GM18498 (cell line): ENCODE measurements around the gene WDHD1.
"Not testable (repeated sequence)": the region's sequence is repeated elsewhere in the genome, so short reads cannot be mapped to it uniquely, and the experiment has no call there.

ENCODE experiments used
- ATAC-seq: cut with Tn5 transposase; IDR thresholded peaks from one replicate; pipeline ENCODE4 v1.9.1; 2021; ENCODE audit warnings: mild to moderate bottlenecking, moderate library complexity; ENCODE audit not compliant: unreplicated experiment

Gene WDHD1

DNA sequence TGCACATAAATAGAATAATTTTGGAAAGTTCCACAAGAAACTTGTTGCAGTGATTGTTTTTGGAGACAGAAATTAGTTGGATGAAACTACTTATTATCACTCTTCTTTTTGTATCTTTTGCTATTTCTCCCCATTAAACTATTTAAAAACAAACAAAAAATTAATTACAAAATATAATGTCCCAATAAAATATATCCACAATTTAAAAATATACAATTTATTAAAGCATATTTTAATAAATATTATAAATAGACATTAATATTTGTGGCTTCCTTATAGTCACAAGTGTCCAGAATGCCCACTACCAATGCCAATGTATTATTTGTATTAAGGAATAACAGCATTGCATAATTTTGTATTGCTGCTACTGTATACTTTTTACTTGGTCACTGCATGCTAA, 71.8 kb downstream of the WDHD1 start:
- ATAC-seq, result no peak

GRCh38 chr14:54953609-54954008, 73.3 kb downstream of the WDHD1 start:
- not testable (repeated sequence) for ATAC-seq

- ATAC-seq, result not testable (repeated sequence)
Measured at GRCh38 chr14:54952803-54953202, 74.1 kb downstream of the WDHD1 start.

- no peak for ATAC-seq
Measured at GRCh38 chr14:54947230-54947629, 79.7 kb downstream of the WDHD1 start.

- ATAC-seq, result no peak
Measured at GRCh38 chr14:54946500-54946899, 80.4 kb downstream of the WDHD1 start.

- ATAC-seq, result no peak
Measured at GRCh38 chr14:54944737-54945391, 82.0 kb downstream of the WDHD1 start.

DNA sequence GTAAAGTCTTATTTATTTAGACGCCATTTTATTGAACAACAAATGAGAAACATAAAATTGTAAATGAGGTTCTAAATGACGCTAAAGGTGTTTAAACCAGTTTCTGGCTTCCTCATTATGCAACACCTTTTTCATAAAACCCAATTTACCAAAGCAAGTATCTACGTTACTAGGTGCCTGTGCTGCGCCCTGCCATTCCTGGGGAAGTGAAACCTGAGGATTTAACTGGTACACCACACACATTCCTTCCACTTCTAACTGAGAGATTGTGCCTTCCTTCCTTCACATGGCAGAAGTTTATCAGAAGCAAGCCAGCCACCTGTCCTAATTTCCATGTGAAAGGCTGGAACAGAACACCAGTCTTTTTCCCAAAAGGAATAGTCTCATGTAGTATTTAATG, 84.0 kb downstream of the WDHD1 start:
- no peak for ATAC-seq

DNA sequence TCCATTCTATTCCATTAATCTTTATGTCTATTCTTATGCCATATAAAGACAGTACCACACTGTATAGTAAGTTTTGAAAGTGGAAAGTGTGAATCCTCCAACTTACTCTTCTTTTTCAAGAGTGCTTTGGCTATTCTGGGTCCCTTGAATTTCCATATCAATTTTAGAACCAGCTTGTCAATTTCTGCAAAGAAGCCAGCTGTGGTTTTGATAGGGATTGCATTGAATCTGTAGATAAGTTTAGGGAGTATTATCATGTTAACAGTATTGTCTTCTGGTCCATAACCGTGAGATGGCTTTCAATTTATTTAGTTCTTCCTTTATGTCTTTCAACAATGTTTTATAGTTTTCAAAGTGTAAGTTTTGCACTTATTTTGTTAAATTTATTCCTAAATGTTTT, 90.1 kb downstream of the WDHD1 start:
- no peak for ATAC-seq

GRCh38 chr14:54935958-54936357, 90.9 kb downstream of the WDHD1 start:
- no peak for ATAC-seq

- no peak for ATAC-seq
Measured at GRCh38 chr14:54935100-54935499, 91.8 kb downstream of the WDHD1 start.

DNA sequence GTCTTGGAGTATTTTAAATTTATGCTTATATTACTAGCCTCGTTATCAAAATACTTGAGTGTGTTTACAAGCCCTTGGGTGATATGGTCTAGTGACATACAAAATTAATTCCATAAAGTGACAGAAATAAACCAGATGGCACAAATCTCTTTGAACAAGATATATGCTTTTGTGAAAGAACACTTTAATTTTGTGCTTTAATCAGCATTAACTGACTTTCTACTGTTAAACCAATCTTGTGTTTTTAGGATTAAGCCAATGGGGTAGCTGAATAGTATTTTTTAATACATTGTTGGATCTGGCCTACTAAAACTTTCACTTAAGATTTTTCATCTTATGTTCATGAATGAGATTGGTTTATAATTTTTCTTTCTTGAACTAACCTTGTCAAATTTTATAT, 93.9 kb downstream of the WDHD1 start:
- ATAC-seq, result no peak

GRCh38 chr14:54931598-54932340, 95.1 kb downstream of the WDHD1 start:
- ATAC-seq, result no peak

DNA sequence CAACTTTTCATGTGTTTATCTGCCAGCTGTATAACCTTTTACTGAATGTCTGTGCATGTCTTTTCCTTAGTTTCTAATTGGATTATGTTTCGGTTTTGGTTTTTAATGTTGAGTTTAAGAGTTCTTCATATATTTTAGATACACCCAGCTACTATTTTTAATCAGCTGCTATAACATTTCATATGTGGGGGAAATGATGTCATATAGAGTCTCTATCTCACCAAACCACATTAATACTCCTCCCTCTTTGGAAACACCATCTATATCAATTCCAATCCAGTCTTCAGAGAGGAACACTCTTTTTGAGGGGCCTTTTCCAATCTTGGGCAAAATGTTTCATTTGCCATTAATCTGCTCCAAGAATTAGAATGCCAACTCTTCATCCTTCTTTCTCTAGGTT, 95.8 kb downstream of the WDHD1 start:
- ATAC-seq, result no peak

- ATAC-seq, result no peak
Measured at GRCh38 chr14:54929556-54929955, 97.3 kb downstream of the WDHD1 start.

DNA sequence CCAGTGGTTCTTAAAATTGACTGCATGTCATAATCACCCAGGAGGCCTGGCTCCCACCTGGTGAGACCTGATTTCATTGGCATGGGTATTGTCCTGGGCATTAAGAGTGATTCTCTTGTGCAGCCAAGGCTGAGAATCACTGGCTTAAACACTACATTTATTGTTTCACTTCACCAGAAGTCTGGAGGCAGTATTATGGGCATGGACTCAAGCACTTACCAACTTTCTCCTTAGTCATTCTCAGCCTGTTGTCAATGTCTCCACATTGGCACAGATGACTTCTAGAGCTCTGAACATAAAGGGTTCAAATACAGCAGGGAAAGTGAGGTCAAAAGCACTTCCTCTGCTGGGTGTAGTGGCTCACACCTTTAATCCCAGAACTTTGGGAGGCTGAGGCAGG, 98.7 kb downstream of the WDHD1 start:
- ATAC-seq, result no peak

GRCh38 chr14:54927551-54927950, 99.3 kb downstream of the WDHD1 start:
- ATAC-seq, result no peak

DNA sequence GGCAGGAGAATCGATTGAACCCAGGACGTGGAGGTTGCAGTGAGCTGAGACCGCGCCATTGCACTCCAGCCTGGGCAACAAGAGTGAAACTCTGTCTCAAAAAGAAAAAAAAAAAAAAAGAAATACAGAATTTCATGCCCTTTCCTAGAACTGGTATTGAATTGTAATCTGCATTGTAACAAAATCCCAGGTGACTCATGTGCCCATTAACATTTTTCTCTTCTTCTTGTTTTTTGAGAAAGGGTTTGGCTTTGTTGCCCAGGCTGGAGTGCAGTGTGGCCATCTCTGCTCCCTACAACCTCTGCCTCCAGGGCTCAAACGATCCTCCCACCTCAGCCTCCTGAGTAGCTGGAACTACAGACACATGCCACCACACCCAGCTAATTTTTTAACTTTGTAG, 100.3 kb downstream of the WDHD1 start:
- not testable (repeated sequence) for ATAC-seq

GRCh38 chr14:54922598-54922997, 104.3 kb downstream of the WDHD1 start:
- no peak for ATAC-seq

DNA sequence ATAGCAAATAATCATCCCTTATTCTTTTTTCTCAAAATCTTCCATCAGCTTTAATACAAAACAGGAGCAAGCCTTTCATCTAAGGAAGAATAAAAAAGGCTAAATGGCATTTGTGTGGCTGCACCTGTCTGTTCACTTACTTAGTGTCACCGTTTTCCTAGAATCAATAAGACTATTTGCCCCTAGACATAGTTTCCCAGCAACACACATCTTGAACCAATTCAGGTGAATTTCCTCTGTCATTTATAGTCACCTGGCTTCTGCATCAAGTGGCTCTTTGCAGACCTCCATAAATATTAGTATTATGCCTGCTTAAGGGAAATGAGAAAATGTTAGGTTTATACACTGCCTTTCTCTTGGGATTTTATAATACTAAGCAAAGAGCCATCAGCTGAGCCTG, 106.8 kb downstream of the WDHD1 start:
- ATAC-seq, result no peak

GRCh38 chr14:54919330-54919729, 107.6 kb downstream of the WDHD1 start:
- no peak for ATAC-seq

GRCh38 chr14:54918427-54918826, 108.5 kb downstream of the WDHD1 start:
- ATAC-seq, result no peak

GRCh38 chr14:54916101-54916500, 110.8 kb downstream of the WDHD1 start:
- no peak for ATAC-seq
